Measurements from ENCODE around the gene CYP27B1.

Gene CYP27B1

DNA sequence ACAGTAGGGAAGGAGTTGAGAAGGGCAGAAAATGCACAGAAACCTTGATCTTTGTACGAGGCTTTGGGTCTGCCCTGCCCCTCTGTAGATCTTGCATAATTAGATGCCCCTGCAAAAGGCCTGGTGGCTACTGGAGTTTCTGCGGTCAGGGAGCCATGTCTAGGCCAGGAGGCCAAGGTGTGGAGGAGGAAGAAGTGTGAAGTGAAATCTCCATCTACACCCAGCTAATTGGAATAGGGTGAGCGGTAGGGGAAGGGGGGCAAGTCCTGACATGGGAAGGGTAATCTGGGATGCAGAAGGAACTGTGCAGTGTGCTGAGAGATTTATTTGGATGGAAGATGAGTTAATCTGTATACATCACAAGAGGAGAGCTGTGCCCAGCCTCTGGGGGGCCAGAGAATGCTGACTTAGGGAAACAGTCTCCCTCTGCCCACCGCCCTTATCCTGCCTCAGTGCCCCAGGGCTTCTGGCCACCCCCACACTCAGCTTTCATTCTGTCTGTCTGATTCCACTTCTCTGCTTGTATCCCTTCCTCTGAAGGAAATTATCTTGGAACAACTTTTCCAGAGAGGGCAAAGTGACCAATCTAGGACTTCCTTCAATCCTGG lies 5.4 kb downstream of the CYP27B1 start:
- DNase-seq (ENCODE audit: low read depth, low spot score), result no peak
- TF ChIP-seq, protein P1, sequence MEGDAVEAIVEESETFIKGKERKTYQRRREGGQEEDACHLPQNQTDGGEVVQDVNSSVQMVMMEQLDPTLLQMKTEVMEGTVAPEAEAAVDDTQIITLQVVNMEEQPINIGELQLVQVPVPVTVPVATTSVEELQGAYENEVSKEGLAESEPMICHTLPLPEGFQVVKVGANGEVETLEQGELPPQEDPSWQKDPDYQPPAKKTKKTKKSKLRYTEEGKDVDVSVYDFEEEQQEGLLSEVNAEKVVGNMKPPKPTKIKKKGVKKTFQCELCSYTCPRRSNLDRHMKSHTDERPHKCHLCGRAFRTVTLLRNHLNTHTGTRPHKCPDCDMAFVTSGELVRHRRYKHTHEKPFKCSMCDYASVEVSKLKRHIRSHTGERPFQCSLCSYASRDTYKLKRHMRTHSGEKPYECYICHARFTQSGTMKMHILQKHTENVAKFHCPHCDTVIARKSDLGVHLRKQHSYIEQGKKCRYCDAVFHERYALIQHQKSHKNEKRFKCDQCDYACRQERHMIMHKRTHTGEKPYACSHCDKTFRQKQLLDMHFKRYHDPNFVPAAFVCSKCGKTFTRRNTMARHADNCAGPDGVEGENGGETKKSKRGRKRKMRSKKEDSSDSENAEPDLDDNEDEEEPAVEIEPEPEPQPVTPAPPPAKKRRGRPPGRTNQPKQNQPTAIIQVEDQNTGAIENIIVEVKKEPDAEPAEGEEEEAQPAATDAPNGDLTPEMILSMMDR (IDR thresholded peaks at IDR 0.05; ENCODE audit: insufficient read depth, low read length, missing control alignments), result no peak
- ChIA-PET CTCF (interaction anchor here (0.7 to 2.2 kb wide), 3 partner anchors 9 to 177 kb away, joined by 3 to 6 read pairs (median 4); partner anchors contain the start of gene CDK4), POLR2A (no interaction called here)
- no peak overlapping the region for H3K4me3 ChIP-seq (ENCODE audit: low read depth, low read length)

DNA sequence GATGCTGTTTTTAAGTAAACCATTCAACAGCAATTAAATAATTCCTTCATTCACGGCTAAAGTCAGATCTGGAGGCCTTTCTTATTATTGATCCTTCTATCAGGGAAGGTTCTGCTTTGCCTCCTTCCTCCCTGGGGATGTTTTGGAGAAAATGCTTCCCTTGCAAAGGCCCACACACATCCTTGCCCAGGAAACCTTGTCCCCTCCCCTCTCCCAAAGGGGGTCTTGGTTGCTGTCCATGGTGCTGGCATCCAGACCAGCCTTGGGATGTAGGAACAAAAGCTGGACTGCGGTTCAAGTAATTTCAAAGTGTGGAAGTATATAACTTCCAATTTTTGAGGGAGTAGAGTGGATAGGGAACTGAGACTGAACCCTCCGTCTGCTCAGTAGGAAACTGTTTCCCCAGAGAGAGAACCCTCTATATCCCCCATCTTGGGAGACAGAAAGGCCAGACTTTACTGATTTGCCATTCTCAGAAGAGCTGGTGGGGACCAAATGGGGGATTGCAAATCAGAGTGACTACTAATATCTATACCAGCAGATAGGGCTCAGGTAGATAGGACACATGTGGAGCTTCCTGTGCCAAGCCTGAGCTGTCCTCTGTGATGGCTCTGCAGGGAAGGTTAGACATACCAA lies 6.4 kb downstream of the CYP27B1 start:
- H3K4me3 ChIP-seq (ENCODE audit: low read depth, low read length), result no peak overlapping the region
- DNase-seq (ENCODE audit: low read depth, low spot score), result no peak
- ChIA-PET POLR2A (no interaction called here), CTCF (interaction anchor here (0.6 to 1.9 kb wide), 8 partner anchors 8 to 145 kb away, joined by 3 to 10 read pairs (median 3); partner anchors contain the start of genes CDK4, EEF1AKMT3 and METTL1)
- TF ChIP-seq, protein P1 (IDR thresholded peaks at IDR 0.05; ENCODE audit: insufficient read depth, low read length, missing control alignments), result no peak

DNA sequence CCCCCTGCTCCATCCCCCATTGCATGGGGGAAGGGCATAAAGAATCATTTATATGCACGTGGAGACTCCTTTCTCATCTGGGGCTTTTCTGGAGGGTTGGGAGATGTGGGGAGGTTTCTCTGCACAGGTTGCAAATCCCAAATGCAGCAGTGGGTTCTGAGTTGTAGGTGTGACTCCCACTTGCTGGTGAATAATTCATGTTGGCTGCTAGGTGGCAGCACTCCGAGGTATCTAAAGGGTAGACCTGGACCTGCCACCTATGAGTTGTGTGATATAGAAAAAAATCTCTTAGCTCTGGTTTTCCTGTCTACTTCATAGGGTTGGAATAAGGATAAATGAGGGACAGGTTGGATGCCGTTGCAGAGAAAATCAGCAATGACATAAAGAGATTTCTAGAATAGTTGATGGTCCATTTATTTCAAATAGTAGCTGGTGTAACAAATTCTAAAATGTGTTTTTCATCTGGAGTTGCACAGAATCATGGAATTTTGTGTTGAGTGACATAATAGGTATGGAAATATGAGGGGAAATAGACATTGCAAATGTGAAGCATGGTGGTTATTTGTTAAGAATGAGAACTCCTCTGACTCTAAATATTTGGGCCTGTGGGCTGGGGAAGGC lies 7.4 kb downstream of the CYP27B1 start:
- no peak overlapping the region for H3K4me3 ChIP-seq (ENCODE audit: low read depth, low read length)
- ChIA-PET POLR2A (no interaction called here), CTCF (interaction anchor here (0.7 to 1.9 kb wide), 11 partner anchors 8 to 138 kb away, joined by 3 to 10 read pairs (median 4); partner anchors contain the start of genes CYP27B1 and TSFM)
- TF ChIP-seq, protein P1 (IDR thresholded peaks at IDR 0.05; ENCODE audit: insufficient read depth, low read length, missing control alignments), result peak; percentile 28
- no peak for DNase-seq (ENCODE audit: low read depth, low spot score)

DNA sequence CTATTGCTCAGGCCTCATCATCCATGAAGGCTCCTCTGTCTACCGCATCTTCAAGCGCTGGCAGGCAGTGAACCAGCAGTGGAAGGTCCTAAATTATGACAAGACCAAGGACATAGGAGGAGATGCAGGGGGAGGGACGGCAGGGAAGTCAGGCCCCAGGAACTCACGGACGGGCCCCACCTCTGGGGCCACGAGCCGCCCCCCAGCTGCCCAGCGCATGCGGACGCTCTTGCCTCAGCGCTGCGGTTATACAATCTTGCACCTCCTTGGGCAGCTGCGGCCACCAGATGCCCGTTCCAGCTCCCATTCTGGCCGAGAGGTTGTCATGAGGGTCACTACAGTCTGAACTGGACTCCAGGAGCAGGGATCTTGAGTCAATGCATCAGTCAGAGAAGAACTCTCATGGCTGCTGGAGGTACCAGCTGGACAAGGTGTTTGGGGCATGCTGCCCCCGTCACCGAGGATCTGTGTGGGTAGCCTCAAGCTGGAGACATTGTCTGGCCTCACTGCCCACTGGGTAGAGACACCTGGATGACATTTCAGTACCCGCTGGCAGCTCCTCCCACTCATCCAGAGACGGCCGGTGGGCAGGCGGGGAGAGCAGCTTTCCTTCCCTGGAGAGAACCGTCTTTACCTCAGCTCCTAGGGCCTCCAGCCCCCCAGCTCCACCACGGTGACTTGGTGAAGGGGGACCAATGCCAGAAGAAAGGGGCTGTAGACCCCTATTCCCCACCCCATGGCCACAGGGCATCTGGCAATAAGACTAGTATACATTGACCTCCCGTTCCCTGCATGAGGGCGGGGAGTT lies 8.1 kb downstream of the CYP27B1 start:
- no peak for DNase-seq (ENCODE audit: low read depth, low spot score)
- no peak overlapping the region for H3K4me3 ChIP-seq (ENCODE audit: low read depth, low read length)
- ChIA-PET CTCF (interaction anchor here (0.6 to 1.9 kb wide), 7 partner anchors 8 to 147 kb away, joined by 3 to 10 read pairs (median 5); partner anchors contain the start of gene CYP27B1), POLR2A (no interaction called here)
- TF ChIP-seq, protein P1 (IDR thresholded peaks at IDR 0.05; ENCODE audit: insufficient read depth, low read length, missing control alignments), result no peak

DNA sequence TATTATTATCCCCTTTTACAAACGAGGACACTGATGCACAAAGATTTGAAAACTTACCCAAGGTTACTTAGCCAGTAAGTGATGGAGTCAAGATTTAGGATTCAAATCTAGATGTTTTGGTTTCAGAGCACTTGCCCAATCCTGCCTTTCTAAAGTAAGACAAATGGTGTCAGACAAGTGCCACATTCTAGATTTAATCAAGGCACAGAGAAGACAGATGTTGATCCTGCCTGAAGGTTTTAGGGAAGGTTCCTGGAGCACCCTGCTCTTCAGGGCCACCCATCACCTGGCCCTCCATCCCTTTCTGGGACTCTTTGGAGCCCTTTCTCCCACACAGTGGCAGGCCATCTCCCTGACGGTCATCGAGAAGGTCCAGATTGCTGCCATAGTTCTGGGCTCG lies 9.1 kb downstream of the CYP27B1 start:
- ChIA-PET POLR2A (no interaction called here), CTCF (interaction anchor here (1.4 to 2.3 kb wide), 4 partner anchors 12 to 45 kb away, joined by 4 to 11 read pairs (median 6); partner anchors contain the start of genes EEF1AKMT3 and METTL1)
- no peak for DNase-seq (ENCODE audit: low read depth, low spot score)
- H3K4me3 ChIP-seq (ENCODE audit: low read depth, low read length), result no peak overlapping the region
- TF ChIP-seq, protein P1 (IDR thresholded peaks at IDR 0.05; ENCODE audit: insufficient read depth, low read length, missing control alignments), result no peak

Measured in AG04449 (cell line).